Activated CD8-positive, alpha-beta memory T cell treated with anti-CD3 and anti-CD28 coated beads for 48 hours (primary cell): ENCODE measurements around the gene CRELD1.

ENCODE experiments used
- DNase-seq, 3 experiments: peaks; one replicate each; pipeline ENCODE4 v3.0.0-alpha.2; 2020; ENCODE audit warnings: low read depth in 2 of 3, low spot score in 2 of 3

The CRELD1 gene

GRCh38 chr3:9955611-9956352, 22.1 kb downstream of the CRELD1 start:
- no peak for DNase-seq

GRCh38 chr3:9957214-9957613, 23.6 kb downstream of the CRELD1 start:
- no peak for DNase-seq

- no peak for DNase-seq
Observed at GRCh38 chr3:9965200-9965875, 31.7 kb downstream of the CRELD1 start.

- no peak for DNase-seq
Observed at GRCh38 chr3:9966841-9967240, 33.2 kb downstream of the CRELD1 start.

GRCh38 chr3:9969632-9970019, 36.0 kb downstream of the CRELD1 start:
- DNase-seq, result no peak

- no peak for DNase-seq
Observed at GRCh38 chr3:9970020-9970652, 36.5 kb downstream of the CRELD1 start.

- DNase-seq, result no peak
Observed at GRCh38 chr3:9976721-9977709, 43.4 kb downstream of the CRELD1 start.

- DNase-seq, result no peak
Observed at GRCh38 chr3:9978710-9979305, 45.2 kb downstream of the CRELD1 start.

- no peak for DNase-seq
Observed at GRCh38 chr3:9980251-9980650, 46.6 kb downstream of the CRELD1 start.

- DNase-seq, result no peak
Observed at GRCh38 chr3:9986230-9986725, 52.6 kb downstream of the CRELD1 start.

GRCh38 chr3:9994086-9994844, 60.6 kb downstream of the CRELD1 start:
- DNase-seq, result no peak
